T-helper 2 cell treated with Interferon-gamma antibody and Interleukin-4, amounts not matched to agents 5 μg/mL and 100 μg/mL, for 36 hours (primary cell): Measurements from ENCODE around the gene CEP152.

Experiments used
- DNase-seq: peaks from one replicate; pipeline ENCODE4 v3.0.0; 2021; ENCODE audit warnings: low spot score
- H3K27ac Mint-ChIP-seq: one replicate; pipeline ENCODE4 v1.8.0; 2021; ENCODE audit warnings: mild to moderate bottlenecking, mixed read lengths
- H3K27me3 Mint-ChIP-seq: one replicate; pipeline ENCODE4 v1.8.0; 2021; ENCODE audit warnings: low read depth, mixed read lengths
- H3K36me3 Mint-ChIP-seq: one replicate; pipeline ENCODE4 v1.8.0; 2021; ENCODE audit warnings: low read depth, mixed read lengths
- H3K4me1 Mint-ChIP-seq: one replicate; pipeline ENCODE4 v1.8.0; 2021; ENCODE audit warnings: low read depth, mixed read lengths
- H3K4me3 Mint-ChIP-seq: one replicate; pipeline ENCODE4 v1.8.0; 2022; ENCODE audit warnings: mild to moderate bottlenecking, moderate library complexity, mixed read lengths
- H3K9me3 Mint-ChIP-seq: one replicate; pipeline ENCODE4 v1.8.0; 2021; ENCODE audit warnings: mixed read lengths

The CEP152 gene

DNA sequence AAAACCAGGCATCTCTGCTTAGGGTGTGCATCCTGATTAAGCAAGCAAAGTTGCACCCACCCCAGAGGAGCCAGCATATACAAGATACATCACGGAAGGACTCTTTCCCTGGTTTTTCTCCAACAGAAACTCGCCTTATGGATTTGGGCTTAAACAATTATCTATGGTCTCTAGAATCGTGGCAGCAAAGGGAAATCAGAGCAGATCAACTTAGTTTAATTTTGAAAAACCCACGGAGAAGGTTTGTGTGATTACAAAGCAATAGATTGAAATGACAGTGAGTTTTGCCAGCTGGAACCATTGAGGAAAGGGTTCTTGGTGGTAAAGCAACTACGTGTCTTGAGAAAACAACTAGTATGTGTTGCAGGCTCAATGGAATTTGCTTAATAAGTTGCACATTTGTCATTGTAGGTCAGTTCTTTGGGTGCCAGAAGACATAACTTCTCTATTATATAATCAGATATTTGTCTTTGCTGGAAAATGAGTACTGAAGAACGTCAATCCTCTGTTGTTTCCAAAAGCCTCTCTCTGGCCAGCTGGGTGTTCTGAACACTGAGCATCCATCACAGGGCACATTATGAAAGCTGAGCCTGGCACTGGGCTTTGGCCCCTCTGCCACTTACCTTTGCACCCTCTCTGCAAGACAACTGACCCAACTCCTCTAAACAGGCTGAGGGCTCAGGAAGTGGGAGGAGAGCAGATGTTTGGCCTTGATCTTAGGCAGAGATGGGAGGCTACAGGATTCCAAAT is 89.6 kb downstream of the CEP152 start:
- Mint-ChIP-seq H3K4me3 (no peak overlapping the region), H3K9me3 (peaks cover 7% of the 10 kb centered on the region), H3K27me3 (no peaks in the 10 kb centered on the region), H3K4me1 (no peaks in the 10 kb centered on the region), H3K27ac (no peak overlapping the region), H3K36me3 (peaks cover 9% of the 10 kb centered on the region)
- no peak for DNase-seq

DNA sequence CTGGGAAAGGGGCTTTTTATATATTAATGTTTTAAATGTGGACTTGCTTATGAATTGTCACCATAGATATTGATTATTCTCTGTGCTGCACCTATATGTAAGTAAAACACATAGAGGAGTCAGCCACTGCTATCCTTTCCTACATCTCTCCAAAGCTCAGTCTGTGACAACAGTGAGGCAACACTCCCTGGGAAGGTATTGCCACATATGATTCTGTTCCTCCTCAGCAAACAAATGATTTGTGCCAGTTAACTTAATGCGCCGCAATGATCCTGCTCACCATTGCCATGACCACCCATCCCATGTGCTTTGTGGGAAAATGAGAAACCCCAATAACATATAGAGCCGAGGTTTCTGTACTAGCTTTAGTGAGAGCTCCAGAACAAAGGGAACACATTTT is 90.2 kb downstream of the CEP152 start:
- Mint-ChIP-seq H3K9me3 (peaks cover 13% of the 10 kb centered on the region), H3K4me1 (no peaks in the 10 kb centered on the region), H3K4me3 (no peak overlapping the region), H3K36me3 (peaks cover 15% of the 10 kb centered on the region), H3K27me3 (no peaks in the 10 kb centered on the region), H3K27ac (no peak overlapping the region)
- no peak for DNase-seq

DNA sequence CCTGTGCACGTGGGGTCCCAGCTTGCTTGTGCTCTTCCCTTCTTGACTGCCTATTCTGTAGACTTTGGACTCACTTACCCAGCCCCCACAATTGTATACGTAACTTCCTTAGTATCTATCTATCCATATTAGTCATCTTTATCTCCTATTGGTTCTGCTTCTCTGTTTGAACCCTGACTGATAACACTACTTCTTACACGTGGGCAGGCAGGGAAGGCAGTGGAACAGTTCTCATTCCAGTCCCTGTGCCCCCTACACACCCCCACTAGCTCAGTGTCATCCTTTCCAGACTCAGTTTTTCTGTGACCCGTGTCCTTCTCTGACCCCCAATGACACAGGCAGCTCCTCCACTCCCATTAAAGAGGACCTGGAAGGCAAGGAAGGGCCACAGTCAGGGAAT is 91.2 kb downstream of the CEP152 start:
- Mint-ChIP-seq H3K4me3 (no peak overlapping the region), H3K4me1 (no peaks in the 10 kb centered on the region), H3K27me3 (no peaks in the 10 kb centered on the region), H3K9me3 (peaks cover 20% of the 10 kb centered on the region), H3K27ac (no peak overlapping the region), H3K36me3 (peaks cover 19% of the 10 kb centered on the region)
- DNase-seq = peak; percentile 12

DNA sequence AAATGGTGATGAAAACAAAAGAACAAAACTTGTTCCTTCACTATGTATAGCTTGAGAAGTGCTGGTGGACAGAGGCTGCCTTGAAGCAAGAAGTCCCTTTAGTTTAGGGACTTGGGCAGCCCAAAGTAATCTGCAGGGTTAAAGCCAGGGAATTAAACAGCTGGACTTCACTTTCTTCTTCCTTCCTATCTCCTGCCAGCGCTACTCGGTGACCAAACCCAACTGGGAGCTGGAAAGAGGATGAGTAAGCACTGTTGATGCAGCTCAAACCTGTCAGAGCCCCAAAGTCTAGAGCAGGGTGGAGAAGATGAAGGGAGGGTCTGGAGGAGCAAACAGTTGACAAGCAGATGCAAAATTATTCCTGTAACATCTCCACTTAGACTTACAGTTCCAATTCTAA is 92.2 kb downstream of the CEP152 start:
- Mint-ChIP-seq H3K36me3 (peaks cover 18% of the 10 kb centered on the region), H3K27ac (no peak overlapping the region), H3K4me3 (no peak overlapping the region), H3K9me3 (peaks cover 20% of the 10 kb centered on the region), H3K4me1 (no peaks in the 10 kb centered on the region), H3K27me3 (no peaks in the 10 kb centered on the region)
- DNase-seq = no peak

DNA sequence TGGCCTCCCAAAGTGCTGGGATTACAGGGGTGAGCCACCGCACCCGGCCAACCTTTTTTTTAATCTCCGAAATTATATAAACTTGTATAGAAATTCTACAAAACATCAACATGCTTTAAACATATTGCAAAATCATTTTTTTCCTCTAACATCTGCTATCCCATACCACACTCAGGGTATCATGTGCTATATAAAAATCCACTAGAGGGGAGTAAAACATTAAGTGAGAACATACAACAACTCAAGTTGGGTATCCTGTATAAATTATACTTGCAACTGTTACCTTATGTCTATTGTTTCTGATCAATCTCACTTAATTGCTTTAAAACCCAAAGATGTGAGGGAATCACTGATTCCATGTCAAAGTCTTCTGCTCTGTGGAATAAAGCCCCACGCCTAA is 93.4 kb downstream of the CEP152 start:
- H3K9me3 Mint-ChIP-seq = peaks cover 20% of the 10 kb centered on the region
- no peaks in the 10 kb centered on the region for H3K27me3 Mint-ChIP-seq
- no peak overlapping the region for H3K27ac Mint-ChIP-seq
- no peaks in the 10 kb centered on the region for H3K4me1 Mint-ChIP-seq
- peaks cover 20% of the 10 kb centered on the region for H3K36me3 Mint-ChIP-seq
- no peak for DNase-seq
- H3K4me3 Mint-ChIP-seq = no peak overlapping the region

DNA sequence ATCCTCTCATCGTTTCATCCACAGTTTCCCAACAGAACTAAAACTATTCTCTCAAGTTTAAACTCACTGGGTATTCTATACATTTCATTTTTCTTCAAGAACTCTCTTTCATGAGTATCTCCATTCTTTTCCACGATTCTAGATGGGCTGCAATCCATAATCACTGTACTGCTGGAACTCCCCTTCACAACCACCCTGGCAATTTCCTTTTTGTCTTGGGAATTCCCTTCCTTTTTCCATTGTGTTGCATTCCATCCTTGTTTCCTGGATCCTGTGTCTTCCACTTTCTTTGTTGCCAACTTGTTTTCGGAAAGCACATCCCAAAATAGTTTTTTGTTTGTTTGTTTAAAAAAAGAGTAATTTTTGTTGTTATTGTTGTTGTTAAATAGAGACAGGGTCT is 98.3 kb downstream of the CEP152 start:
- Mint-ChIP-seq H3K9me3 (peaks cover 20% of the 10 kb centered on the region), H3K4me3 (no peak overlapping the region), H3K4me1 (no peaks in the 10 kb centered on the region), H3K27me3 (no peaks in the 10 kb centered on the region), H3K27ac (no peak overlapping the region), H3K36me3 (peaks cover 21% of the 10 kb centered on the region)
- DNase-seq = no peak

DNA sequence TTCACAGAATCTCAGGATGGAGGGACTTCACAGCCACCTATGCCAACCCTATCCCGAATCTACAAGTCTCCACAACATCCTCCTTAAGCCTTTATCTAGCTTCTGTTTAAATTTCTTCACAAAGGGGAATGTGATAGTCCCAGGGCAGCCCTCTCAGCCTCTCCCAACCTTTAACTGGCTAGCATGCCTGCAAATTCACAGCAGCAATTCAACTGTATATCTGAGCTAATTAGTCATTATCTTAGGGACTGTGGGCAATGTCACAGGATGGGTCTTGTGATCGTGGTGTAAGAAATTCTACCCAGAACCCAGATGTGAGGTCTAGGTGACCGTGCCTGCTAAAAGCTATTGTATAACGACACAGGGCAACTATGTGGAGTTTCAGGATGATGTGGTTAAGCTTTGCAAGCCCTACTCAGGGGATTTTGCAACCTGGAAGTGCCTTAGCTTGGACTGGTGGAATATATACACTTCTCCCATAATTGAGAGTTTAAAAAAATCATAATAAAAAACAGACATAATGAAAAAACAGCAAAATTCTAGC is 99.8 kb downstream of the CEP152 start:
- H3K4me3 Mint-ChIP-seq = no peak overlapping the region
- no peak for DNase-seq
- H3K36me3 Mint-ChIP-seq = peaks cover 13% of the 10 kb centered on the region
- no peak overlapping the region for H3K27ac Mint-ChIP-seq
- H3K9me3 Mint-ChIP-seq = peaks cover 19% of the 10 kb centered on the region
- peaks cover 5% of the 10 kb centered on the region for H3K27me3 Mint-ChIP-seq
- H3K4me1 Mint-ChIP-seq = no peaks in the 10 kb centered on the region

DNA sequence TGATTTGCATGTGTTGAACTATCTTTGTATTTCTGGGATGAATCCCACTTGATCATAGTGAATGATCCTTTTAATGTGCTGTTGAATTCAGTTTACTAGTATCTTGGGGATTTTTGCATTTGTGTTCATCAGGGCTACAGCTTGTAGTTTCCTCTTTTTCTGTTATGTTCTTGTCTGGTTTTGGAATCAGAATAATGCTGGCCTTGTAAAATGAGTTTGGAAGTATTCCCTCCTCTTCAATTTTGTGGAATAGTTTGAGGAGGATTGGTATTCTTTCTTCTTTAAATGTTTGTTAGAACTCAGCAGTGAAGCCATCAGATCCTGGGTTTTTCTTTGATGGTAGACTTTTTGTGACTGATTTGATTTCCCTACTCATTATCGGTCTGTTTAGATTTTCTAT is 102.2 kb downstream of the CEP152 start:
- H3K36me3 Mint-ChIP-seq = peaks cover 3% of the 10 kb centered on the region
- DNase-seq = no peak
- H3K9me3 Mint-ChIP-seq = peaks cover 11% of the 10 kb centered on the region
- H3K27ac Mint-ChIP-seq = no peak overlapping the region
- no peaks in the 10 kb centered on the region for H3K4me1 Mint-ChIP-seq
- H3K4me3 Mint-ChIP-seq = no peak overlapping the region
- H3K27me3 Mint-ChIP-seq = peaks cover 5% of the 10 kb centered on the region

DNA sequence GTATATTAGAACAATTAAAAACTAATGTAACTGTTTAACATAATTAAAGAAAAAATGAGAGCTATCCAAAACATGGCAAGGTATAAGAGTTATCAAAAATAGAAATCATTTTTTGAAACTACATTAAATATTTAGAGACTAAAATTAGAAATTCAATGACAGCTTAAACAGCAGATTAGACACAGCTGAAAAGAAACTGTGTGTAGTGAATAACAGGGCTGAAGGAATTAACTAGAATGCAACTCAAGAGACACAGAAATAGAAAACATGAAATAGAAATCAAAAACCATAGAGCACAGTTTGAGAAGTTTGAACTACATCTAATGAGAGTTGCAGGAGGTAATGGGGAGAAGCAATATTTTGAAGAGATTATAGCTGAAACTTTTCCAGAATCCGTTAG is 105.5 kb downstream of the CEP152 start:
- Mint-ChIP-seq H3K27me3 (peaks cover 5% of the 10 kb centered on the region), H3K4me3 (no peak overlapping the region), H3K36me3 (no peaks in the 10 kb centered on the region), H3K9me3 (peaks cover 11% of the 10 kb centered on the region), H3K4me1 (no peaks in the 10 kb centered on the region), H3K27ac (no peak overlapping the region)
- DNase-seq = no peak

DNA sequence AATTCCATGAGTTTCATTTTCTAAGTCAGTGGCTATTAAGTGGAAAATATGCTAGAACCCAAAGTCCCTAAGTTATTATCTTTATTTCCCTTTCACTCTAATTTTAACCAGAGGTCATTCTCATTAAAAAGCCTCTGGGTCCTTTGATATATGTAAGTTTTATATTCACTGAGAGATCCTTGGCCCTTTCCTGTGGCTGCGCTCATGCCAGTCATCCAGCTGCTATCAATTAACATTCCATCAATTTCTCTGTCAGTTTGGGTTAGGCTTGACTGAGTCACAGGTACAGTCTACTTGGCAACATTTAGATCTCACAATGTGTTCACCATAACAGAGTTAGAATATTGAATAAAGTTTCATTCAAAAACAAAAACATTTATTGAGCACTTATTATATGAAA is 107.3 kb downstream of the CEP152 start:
- Mint-ChIP-seq H3K9me3 (peaks cover 11% of the 10 kb centered on the region), H3K36me3 (no peaks in the 10 kb centered on the region), H3K4me1 (no peaks in the 10 kb centered on the region), H3K4me3 (no peak overlapping the region), H3K27me3 (peaks cover 5% of the 10 kb centered on the region), H3K27ac (no peak overlapping the region)
- no peak for DNase-seq

DNA sequence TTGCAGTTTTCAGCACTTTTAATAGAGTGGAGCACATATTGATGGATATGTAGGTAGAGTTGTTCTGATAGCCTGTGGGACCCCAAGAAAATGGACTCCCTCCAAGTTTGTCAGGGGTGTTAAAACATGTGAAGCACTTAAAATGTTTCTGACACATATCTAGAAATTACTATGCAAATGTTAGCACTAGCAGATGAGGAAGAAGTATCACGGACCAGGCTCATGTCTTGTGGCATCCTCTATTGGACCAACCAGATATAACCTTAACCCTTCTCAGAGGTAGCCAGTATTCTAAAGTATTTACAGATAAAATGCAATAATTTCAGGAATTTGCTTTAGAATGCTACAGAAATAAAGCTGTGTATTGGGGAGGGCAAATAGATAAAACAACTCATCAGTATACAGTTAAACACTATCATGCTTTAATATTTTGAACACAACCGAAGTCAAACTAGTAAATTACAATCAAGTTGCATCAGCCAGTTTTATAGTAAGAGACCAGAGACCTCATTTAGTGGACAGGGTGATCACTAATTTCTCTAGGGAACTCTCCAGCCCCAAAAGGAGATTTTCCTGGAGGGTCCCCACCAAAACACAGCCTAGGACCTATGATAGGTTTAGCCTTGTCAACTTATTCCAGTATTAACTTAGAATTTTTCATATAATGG is 108.2 kb downstream of the CEP152 start:
- no peak for DNase-seq
- Mint-ChIP-seq H3K27ac (no peak overlapping the region), H3K9me3 (peaks cover 11% of the 10 kb centered on the region), H3K4me3 (no peak overlapping the region), H3K4me1 (no peaks in the 10 kb centered on the region), H3K36me3 (no peaks in the 10 kb centered on the region), H3K27me3 (peaks cover 5% of the 10 kb centered on the region)

DNA sequence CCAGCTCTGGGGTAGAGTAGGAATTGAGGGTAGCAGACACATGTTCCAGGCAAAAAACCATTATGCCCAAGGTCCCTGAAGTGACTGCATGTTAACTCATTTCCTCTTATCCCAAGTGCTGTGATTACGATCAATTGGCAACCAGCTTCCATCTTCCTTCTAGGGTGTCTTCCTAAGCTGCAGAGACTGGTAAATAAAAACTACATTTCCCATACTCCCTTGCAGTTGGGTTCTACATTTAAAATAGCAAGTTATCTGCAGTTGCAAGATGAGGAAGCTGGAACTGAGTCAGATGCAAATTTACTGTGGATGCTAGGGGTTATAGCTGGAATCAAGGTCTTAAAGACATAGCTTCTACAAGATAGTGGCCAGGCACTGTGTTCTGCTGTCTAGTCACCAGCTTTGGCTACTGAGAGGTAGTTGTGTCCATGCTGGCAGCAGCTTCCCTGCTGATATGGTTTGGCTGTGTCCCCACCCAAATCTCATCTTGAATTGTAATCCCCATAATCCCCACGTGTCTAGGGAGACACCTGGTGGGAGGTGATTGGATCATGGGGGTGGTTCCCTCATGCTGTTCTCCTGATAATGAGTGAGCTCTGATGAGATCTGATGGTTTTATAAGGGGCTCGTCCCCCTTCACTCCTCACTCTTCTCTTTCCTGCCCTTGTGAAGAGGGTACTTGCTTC is 114.1 kb downstream of the CEP152 start:
- no peaks in the 10 kb centered on the region for H3K9me3 Mint-ChIP-seq
- no peak overlapping the region for H3K27ac Mint-ChIP-seq
- H3K36me3 Mint-ChIP-seq = no peaks in the 10 kb centered on the region
- no peak overlapping the region for H3K4me3 Mint-ChIP-seq
- DNase-seq = no peak
- H3K27me3 Mint-ChIP-seq = no peaks in the 10 kb centered on the region
- H3K4me1 Mint-ChIP-seq = no peaks in the 10 kb centered on the region

DNA sequence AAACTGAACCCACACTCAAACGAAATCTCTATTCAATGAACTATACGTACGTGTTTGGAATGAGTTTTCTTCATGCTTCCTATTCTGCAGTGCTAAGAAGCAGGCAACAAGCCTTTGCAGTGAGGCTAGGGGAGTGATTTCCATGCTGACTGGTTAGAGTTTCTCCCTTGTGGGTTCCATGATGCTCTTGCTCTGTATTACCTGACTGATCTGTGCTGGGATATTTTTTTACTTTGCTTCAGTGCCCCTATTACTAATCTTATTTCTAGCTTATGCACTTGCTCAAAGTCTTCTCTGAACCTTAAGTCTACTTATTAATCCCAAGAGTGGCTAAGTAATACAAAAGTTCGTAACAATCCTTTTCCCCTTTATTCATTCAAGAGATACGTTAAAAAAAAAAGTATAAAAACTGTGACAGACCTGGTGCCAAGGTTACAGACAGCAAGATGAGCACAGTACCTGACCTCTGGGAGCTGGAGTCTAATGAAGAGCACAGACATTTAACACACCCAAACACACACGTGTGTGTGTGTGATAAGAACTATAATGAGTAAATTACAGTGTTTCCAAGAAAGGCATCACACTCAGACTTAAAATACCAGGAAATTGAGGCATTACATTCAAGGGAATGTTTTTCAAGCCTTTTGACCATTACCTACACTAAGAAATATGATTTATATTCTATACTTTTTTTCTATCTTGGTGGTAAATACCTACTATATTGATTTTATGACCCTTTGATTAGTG is 114.9 kb downstream of the CEP152 start:
- DNase-seq = no peak
- H3K27ac Mint-ChIP-seq = no peak overlapping the region
- H3K4me1 Mint-ChIP-seq = no peaks in the 10 kb centered on the region
- no peaks in the 10 kb centered on the region for H3K27me3 Mint-ChIP-seq
- no peaks in the 10 kb centered on the region for H3K9me3 Mint-ChIP-seq
- no peaks in the 10 kb centered on the region for H3K36me3 Mint-ChIP-seq
- H3K4me3 Mint-ChIP-seq = no peak overlapping the region
